HG03103 (cell line): ENCODE measurements around the gene CPB1.
"Not testable (repeated sequence)": the region's sequence is repeated elsewhere in the genome, so short reads cannot be mapped to it uniquely, and the experiment has no call there.

Source experiments
- ATAC-seq: cut with Tn5 transposase; IDR thresholded peaks from one replicate; pipeline ENCODE4 v1.9.1; 2021; ENCODE audit warnings: low read depth; ENCODE audit not compliant: unreplicated experiment

Gene CPB1

DNA sequence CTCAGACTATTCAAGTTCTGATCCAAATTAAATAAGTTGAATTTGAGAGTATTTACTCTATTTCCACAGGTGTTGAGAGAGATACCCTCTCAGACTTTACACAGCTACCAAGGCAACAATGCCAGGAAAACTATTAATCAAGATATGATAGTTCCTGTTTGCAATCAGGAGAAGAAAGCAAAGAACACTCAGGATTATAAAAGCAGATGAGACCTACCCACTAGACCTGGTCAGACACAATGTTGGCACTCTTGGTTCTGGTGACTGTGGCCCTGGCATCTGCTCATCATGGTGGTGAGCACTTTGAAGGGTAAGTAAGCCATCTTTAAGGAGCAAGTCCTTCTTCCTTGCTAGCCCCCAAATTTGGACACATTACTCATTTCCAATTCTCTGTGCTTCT is at the start of gene CPB1:
CPB1 (plus strand) TSS at position 227 of the 400 bp plus-strand sequence; CDS start at position 240, 13 bp downstream.
- no peak for ATAC-seq

DNA sequence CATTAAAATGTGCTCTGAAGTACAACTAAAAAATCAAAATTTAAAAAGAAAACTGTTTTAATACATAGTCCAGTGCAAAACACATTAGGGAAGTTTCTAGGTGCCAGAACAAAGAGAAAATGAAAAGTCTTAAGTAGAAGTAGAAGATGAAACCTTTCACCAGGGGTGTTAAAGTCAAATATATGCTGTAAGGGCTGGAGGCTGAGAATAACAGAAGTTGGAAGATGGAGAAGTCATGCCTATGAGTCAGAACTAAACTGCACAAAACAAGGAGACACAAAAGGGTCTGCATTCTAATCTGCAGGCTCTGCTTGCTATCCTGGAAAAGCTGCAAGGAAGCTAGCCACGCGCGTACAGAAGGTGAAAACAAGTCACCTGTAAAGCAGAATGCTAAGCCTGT is 48.7 kb upstream of the CPB1 start:
- ATAC-seq, result no peak

DNA sequence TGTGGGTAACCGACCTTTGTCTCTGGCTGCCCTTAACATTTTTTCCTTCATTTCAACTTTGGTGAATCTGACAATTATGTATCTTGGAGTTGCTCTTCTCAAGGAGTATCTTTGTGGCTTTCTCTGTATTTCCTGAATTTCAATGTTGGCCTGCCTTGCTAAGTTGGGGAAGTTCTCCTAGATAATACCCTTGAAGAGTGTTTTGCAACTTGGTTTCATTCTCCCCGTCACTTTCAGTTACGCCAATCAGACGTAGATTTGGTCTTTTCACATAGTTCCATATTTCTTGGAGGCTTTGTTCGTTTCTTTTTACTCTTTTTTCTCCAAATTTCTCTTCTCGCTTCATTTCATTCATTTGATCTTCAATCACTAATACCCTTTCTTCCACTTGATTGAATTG is 42.6 kb upstream of the CPB1 start:
- ATAC-seq, result not testable (repeated sequence)

DNA sequence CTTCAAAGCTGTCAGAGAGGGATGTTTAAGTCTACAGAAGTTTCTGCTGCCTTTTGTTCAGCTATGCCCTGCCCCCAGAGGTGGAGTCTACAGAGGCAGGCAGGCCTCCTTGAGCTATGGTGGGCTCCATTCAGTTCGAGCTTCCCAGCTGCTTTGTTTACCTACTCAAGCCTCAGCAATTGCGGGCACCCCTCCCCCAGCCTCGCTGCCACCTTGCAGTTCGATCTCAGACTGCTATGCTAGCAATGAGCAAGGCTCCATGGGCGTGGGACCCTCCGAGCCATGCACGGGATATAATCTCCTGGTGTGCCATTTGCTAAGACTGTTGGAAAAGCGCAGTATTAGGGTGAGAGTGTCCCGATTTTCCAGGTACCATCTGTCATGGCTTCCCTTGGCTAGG is 41.5 kb upstream of the CPB1 start:
- ATAC-seq, result not testable (repeated sequence)

DNA sequence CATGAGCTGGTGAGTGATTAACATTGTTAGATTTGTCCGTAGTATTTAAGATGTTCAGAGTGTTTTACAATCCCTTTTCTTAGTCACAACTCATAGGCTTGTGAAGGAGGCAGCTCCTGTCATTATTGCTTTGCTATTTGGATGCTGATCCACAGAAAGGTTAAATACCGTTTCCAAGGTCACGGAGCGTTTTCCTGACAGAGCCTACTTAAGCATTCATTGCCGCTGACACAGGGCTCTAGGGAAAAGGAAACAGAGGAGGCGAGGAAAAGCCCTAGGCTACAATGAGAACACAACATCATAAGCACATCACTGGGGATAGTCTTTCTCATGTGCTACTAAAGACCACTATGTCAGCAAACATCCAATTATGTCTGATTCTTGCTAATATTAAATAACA is 38.5 kb upstream of the CPB1 start:
- no peak for ATAC-seq

DNA sequence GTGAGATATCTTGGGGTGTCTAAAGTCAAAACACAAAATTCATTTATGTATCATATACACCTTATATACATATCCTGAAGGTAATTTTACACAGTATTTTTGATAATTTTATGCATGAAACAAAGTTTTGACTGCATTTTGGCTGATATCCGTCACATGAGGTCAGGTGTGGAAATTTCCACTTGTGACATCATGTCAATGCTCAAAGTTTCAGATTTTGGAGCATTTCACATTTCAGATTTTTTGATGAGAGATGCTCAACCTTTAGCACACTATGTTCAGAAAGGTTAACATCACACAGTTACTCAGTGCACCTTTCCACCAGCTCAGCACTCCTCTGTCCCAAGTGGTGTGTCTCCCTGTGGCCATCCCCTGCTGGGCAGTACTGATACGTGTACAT is 37.7 kb upstream of the CPB1 start:
- no peak for ATAC-seq

DNA sequence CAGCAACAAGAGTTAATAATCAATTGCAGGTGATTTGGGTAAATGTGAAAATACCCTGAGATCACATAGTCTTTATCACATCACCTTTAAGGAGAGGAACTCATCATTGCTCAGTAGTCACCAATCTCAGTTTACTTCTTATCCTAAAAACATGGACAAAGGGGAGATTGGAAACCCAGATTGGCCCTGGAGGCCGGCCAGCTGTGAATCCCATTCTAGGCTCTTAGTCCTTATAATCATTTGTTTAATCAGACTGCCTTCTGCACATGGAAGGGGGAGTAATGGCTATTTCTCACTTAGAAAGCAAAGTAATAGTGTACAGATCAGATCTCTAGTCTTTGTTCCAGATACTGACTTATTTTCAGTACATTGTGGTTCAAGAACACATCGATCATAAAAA is 37.2 kb upstream of the CPB1 start:
- no peak for ATAC-seq

DNA sequence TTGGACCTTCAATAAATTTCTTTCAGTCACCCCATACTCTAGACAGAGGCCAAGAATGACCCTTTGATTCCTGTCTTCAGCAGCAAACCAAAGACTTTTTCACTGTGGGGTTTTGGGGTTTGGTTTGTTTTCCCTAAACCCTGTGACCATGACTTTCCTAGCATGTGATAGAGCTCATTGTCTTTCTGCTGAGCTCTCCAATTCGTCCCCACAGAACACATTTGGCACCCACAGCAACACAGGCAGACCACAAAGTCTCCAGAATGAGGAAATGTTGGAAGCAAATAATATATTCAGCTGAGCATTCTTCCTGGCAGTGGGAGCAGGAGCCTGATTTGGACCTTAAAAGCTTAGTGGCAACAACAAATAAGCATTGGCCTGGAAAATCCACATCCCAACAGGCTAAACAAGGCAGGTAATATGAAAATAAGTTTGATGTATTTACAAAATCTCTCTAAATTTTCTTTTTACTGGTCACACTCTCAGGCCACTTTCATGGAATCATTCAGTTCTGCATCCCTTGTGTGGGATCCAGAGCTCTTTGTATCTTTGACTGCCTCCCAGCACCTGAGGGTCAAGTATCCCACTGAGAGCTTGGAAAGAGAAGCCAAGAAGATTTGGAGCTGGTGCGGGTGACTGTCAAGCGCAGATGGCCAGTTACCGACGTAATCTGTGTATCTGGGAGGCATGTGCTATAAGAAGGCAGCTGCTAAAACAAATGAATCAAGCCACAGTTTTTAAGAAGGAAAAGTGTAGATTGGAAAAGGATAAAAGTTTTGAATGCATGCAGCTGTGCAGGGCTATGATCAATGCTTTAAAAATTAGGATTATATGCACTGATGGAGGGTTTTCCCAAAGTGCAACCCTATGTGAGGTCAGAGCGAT is 36.5 kb upstream of the CPB1 start:
- no peak for ATAC-seq

DNA sequence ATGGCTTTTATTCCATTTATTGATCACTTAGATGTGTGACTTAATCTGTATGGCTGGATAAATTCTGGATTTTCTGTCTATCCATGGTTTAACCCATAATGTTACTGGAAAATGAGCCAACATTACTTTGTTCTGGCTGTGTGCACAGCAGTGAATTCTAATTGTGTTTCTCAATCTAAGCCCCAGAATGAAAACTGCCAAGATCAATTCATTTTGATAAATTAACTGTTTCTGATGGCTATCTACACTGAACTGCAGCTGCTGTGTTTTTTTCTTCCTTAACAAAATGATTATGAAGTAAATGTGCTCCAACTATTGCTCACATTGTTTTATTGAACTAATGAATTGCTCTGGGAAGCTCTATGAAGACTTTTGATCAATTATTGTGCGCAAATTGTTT is 35.7 kb upstream of the CPB1 start:
- ATAC-seq, result no peak

DNA sequence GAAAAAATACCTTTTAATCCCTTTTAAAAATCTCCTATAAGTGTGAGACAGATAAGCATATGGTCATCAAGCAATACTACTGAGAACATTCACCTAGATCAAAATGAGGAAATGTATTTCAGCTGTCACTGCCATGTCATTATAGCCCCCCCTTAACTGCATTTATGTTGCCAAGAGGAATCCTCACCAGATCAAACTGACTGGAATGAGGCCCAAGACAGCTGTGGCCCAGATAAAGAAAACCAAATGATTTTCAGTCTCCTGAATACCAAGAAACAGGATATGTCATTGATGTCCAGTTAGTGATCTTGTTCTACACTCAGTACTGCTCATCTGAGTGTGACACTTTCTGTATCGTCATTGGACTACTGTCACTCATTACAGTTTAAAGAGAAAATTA is 35.1 kb upstream of the CPB1 start:
- no peak for ATAC-seq

DNA sequence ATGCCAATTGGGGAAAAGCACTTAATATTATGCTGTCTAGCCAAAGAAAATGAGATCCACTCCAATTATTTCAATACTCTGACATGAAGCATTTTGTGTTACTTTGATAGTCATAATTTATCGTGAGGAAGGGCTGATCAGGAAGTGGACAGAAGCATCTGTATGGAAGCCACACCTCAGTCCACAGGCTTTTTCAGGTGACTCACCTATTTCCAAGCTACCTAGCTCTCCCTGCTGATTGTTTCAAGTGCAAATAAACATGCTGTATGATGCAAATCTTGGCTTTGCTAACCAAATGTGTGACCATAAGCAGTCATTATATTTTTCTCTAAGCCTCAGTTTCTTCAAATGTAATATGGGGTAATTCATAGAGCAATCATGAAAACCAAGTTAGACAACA is 30.8 kb upstream of the CPB1 start:
- no peak for ATAC-seq

DNA sequence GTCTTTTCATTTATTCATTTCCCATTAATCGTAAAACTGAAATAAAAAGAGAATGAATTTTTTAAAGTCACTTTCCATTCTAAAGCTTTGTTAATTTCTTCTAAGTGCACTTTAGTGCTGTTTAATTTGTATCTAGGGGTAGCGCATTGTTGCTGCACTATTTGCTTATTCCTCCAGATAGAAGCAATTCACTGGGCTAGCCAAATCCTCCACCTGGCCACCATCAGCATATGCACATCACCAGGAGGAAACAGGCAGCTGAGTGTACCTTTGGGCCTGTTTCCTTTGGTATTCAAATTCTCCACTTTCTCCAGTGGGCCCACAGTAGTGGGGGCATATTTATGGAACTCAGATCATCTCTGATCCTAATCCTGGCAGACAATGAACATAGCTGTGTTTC is 29.8 kb upstream of the CPB1 start:
- no peak for ATAC-seq

DNA sequence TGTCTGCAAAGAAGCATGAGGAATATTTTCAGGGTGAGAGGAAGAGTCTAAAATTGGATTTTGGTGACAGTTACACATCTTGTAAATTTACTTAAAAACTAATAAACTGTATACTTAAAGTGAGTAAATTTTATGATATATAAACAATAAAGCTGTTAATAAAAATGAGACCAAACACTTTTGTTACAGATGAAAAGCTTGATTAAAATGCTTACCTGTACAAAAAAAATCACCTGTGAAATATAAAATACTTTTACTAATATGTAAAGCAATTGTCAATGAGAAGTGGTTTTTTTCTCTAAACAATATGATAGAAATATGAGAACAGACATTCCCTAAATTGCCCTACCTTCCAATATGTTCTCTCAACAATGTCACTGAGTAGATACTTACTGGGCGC is 27.2 kb upstream of the CPB1 start:
- ATAC-seq, result no peak

DNA sequence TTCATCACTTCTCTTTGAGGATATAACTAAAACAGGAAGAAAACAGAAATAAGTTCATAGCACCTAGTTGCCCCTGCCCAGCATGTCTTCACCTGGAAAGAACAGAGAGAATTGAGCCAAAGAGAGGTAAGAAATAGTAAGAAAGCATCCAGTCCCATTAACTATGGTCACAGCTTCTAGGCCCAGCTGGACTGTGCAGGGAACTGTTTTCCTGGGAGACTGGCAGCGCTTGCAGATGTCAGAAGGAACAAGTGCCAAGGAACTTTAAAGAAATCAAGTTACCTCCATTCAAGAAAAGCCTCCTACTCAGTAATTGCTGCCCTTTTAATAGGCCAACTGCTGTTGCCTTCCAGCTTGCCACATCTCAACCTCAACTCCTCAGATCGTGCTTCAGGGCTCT is 17.8 kb upstream of the CPB1 start:
- no peak for ATAC-seq

DNA sequence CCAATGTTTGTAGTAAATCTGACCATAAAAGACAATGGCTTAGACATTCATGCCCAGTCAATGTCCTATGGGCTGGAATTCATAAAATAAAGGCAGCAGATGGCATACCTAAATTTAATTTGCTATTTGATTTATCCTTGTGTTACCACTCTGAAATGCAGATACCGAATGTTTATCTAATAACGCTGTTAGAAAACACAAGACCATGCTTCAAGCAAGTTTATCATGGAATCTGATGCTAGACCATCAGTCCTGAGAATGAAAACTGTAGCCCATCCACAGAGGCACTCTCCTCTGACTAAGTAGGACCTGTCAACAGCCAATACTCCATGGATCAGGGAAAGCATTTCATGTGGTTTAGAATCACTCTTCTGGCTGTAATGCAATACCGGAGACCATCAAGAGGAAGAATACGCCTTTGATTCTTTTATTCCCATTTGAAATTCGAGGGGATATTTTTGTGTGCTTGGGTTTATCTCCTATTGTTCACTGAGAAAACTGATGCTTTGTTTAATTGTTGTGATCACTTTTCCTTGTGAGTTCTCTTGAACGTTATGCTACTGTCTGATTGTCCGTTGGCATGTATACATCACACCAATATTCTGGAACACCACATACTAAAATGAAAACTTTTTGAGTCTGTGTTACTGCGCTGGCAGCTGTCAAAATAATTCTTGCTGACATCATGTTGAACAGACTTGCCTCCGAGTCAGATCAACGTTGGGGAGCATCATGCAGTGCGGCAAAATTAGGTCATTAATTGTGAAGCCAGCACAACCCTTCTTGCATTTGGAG is 12.1 kb upstream of the CPB1 start:
- no peak for ATAC-seq

DNA sequence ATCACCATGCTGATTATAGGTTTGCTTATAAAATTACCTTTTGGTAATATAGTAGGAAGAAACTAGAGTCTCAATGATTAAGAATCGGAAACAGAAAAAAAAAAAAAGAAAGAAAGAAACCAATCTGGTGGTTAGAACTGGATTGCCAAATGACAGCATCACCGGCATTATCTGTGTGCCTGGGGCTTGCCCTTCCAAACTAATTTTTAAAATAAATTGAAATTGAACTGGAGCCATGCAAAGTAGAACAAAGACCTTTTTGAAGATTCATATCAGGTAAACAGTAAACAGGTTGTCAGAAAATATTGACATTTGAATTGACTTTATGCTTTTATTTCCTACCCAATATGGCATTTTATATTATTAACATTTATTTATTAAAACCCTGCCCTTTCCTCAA is 11.2 kb upstream of the CPB1 start:
- no peak for ATAC-seq

DNA sequence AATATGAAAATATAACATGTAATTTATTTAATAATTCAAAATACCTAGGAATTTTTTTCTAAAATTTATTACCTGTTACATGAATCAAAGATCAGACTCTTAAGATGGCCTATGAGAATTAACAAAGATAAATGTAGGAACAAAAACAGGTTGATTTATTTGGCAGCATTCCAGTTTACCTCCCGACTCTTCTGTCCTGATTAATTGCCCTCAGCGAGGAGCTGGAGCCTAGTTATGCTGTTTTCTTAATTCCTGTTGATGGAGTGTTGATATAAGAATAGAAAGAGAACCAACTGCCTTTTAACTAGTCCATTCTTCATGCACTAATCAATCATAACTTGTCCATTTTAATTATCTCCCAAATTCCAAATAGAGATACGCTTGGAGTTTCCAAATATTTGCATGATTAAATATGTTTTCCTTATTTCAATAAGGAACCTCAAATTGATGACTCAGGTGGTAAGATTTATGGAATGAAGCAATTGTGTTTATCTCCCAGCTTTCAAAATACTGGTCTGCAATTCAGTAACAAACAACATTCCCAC is 10.6 kb upstream of the CPB1 start:
- no peak for ATAC-seq

DNA sequence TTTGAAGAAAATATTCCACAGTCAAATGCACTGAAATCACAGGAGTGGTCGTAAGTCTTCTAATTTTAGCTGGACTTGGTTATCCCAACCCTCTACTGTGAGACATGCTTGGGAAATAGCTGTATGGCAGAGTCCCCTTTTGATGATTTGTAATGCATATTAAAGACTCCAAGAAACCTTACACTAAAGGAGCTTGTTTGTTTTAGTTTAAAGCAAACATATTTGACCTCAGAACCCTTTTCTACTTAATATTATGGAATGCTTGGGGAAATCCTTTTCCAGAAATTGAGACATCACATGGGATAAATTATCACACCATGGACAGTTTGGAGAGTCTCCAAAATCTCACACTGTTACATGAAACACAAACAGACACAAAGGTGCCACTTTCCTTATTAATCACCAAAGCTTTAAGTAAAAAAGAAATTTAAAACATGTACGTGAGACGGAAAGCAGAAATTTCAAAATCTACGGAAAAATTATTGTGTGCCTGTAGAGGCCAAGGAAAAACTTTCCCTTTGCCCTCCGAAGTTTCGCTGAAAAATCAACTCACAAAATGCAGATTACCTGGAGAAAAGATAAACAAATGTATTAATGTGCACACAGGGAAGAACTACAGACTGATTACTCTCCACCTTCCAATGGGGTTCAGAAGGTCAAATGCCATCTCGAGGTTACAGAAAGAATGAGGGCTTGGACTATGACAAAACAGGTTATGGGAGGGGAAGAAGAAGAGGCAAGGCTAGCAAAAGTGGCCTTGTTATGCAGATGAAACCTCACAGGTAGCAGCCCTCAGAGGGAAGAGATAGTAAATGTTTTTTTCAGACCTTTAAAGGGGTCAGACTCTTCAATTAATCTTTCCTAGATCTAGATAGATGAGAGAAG is 7.0 kb upstream of the CPB1 start:
- ATAC-seq, result no peak

DNA sequence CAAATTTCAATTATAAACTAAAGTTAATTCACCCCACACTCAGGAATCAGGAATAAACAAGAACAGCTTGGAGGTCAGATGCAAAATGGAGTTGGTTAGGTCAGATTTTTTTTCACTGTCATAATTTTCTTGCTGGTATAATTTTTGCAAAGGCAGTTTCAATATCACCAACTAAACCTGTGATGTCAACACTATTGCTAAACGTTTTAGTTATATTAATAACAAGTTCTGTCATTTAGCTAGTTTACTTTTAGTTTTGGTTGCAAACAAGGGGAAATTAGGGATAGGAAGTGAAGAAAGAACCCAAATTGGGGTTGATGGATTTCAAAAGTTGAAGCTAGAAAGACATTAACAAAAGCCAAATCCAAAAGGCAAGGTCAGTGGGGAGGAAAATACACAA is 4.6 kb upstream of the CPB1 start:
- ATAC-seq, result no peak

DNA sequence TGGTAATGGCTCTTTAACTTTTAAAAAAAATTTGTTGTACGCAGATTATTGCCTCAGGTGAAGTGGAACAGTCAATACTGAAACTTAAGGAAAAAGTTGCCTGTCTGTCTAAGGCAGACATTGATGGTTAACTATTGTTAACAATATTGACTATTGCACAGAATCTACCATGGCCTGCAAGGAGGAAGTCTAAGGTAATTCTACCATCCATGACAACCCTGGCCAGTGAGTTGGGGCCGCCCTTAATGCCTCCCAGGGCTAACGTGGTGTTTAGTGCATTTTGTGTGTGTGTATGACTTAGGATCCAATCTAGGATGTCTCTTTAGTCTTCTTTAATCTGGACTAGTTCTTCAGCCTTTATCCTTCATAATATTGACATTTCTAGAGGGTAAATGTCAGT is 2.1 kb upstream of the CPB1 start:
- ATAC-seq, result no peak
